Neural crest cell (in vitro differentiated cells): ENCODE data around the gene RIPOR1. TPM values are rescaled to one million over a fixed set of nuclear protein-coding genes. Genes with fewer than 3 reads are reported as not detected.

Experiments
- DNase-seq: peaks from one replicate; pipeline ENCODE4 v3.0.0; 2021; ENCODE audit warnings: low read depth, mixed read lengths, low spot score
- H3K27ac Mint-ChIP-seq: one replicate; pipeline ENCODE4 v1.8.0; 2021; ENCODE audit warnings: mild to moderate bottlenecking, mixed read lengths; ENCODE audit not compliant: unreplicated experiment
- H3K27me3 Mint-ChIP-seq: 2 replicates; pipeline ENCODE4 v1.8.0; 2021; ENCODE audit warnings: low read depth, mild to moderate bottlenecking, mixed read lengths
- H3K36me3 Mint-ChIP-seq: 2 replicates; pipeline ENCODE4 v1.8.0; 2021; ENCODE audit warnings: low read depth, mild to moderate bottlenecking, mixed read lengths
- H3K4me1 Mint-ChIP-seq: 2 replicates; pipeline ENCODE4 v1.8.0; 2021; ENCODE audit warnings: mixed read lengths
- H3K4me3 Mint-ChIP-seq: one replicate; pipeline ENCODE4 v1.8.0; 2021; ENCODE audit warnings: mild to moderate bottlenecking, mixed read lengths
- H3K9me3 Mint-ChIP-seq: 2 replicates; pipeline ENCODE4 v1.8.0; 2021; ENCODE audit warnings: mixed read lengths
- CTCF ChIP-seq: fragments of 200-600 bp; sonication (generic); conservative IDR thresholded peaks from 2 replicates; pipeline ENCODE4 v1.5.0; 2021; ENCODE audit warnings: antibody characterized with exemption, mild to moderate bottlenecking
- total RNA-seq: library from RNA; stranded (reverse); gene quantifications from 2 replicates; pipeline ENCODE4 v1.2.1, GENCODE V29; 2021

Gene RIPOR1
- total RNA-seq, 1 donor from 2014 or later, result 60.6 TPM

GRCh38 chr16:67571464-67571863 is 42.8 kb downstream of the RIPOR1 start:
- Mint-ChIP-seq H3K27me3 (no peaks in the 10 kb centered on the region), H3K4me3 (no peak overlapping the region), H3K36me3 (peaks cover 5% of the 10 kb centered on the region), H3K27ac (no peak overlapping the region), H3K4me1 (peaks cover 4% of the 10 kb centered on the region), H3K9me3 (no peaks in the 10 kb centered on the region)
- no peak for TF ChIP-seq CTCF
- DNase-seq, result no peak

- DNase-seq, result no peak
- Mint-ChIP-seq H3K27ac (no peak overlapping the region), H3K9me3 (no peaks in the 10 kb centered on the region), H3K4me3 (no peak overlapping the region), H3K27me3 (no peaks in the 10 kb centered on the region), H3K36me3 (peaks cover 9% of the 10 kb centered on the region), H3K4me1 (peaks cover 3% of the 10 kb centered on the region)
- TF ChIP-seq CTCF, result no peak
These were observed 43.4 kb downstream of the RIPOR1 start for GRCh38 chr16:67571981-67572431.

GRCh38 chr16:67579686-67580085 is 51.1 kb downstream of the RIPOR1 start:
- DNase-seq, result no peak
- no peaks in the 10 kb centered on the region for H3K27me3 Mint-ChIP-seq
- no peak overlapping the region for H3K27ac Mint-ChIP-seq
- H3K4me3 Mint-ChIP-seq, result no peak overlapping the region
- peaks cover 17% of the 10 kb centered on the region for H3K36me3 Mint-ChIP-seq
- H3K4me1 Mint-ChIP-seq, result no peaks in the 10 kb centered on the region
- TF ChIP-seq CTCF, result no peak
- no peaks in the 10 kb centered on the region for H3K9me3 Mint-ChIP-seq

- H3K27me3 Mint-ChIP-seq, result no peaks in the 10 kb centered on the region
- DNase-seq, result no peak
- H3K4me3 Mint-ChIP-seq, result no peak overlapping the region
- H3K27ac Mint-ChIP-seq, result no peak overlapping the region
- H3K4me1 Mint-ChIP-seq, result no peaks in the 10 kb centered on the region
- no peaks in the 10 kb centered on the region for H3K9me3 Mint-ChIP-seq
- H3K36me3 Mint-ChIP-seq, result peaks cover 16% of the 10 kb centered on the region
- no peak for TF ChIP-seq CTCF
These were observed 51.6 kb downstream of the RIPOR1 start for GRCh38 chr16:67580202-67580601.

- peaks cover 8% of the 10 kb centered on the region for H3K36me3 Mint-ChIP-seq
- H3K9me3 Mint-ChIP-seq, result no peaks in the 10 kb centered on the region
- no peak for DNase-seq
- no peaks in the 10 kb centered on the region for H3K27me3 Mint-ChIP-seq
- peaks cover 11% of the 10 kb centered on the region for H3K4me1 Mint-ChIP-seq
- TF ChIP-seq CTCF, result no peak
- H3K4me3 Mint-ChIP-seq, result no peak overlapping the region
- no peak overlapping the region for H3K27ac Mint-ChIP-seq
These were observed 64.7 kb downstream of the RIPOR1 start for GRCh38 chr16:67593288-67593687.

GRCh38 chr16:67593701-67594100 is 65.1 kb downstream of the RIPOR1 start:
- DNase-seq, result no peak
- Mint-ChIP-seq H3K4me3 (no peak overlapping the region), H3K9me3 (no peaks in the 10 kb centered on the region), H3K27ac (no peak overlapping the region), H3K27me3 (no peaks in the 10 kb centered on the region), H3K36me3 (peaks cover 7% of the 10 kb centered on the region), H3K4me1 (peaks cover 13% of the 10 kb centered on the region)
- no peak for TF ChIP-seq CTCF
